ENCODE measurements around the gene PPM1J.

PPM1J gene

GRCh38 chr1:112702420-112703261 lies 12.5 kb downstream of the PPM1J start:
- Mint-ChIP-seq H3K27ac (peak overlapping the region in 1 of 2 donors; percentile 4), H3K4me3 (no peak overlapping the region), H3K27me3 (peaks cover 4% of the 10 kb centered on the region), H3K9me3 (no peaks in the 10 kb centered on the region), H3K4me1 (peaks cover 80% of the 10 kb centered on the region)
- DNase-seq (no peak), ATAC-seq (no peak)

GRCh38 chr1:112702067-112702395 lies 13.1 kb downstream of the PPM1J start:
- Mint-ChIP-seq H3K4me3 (peak overlapping the region in 1 of 2 donors; percentile 1), H3K4me1 (peaks cover 76% of the 10 kb centered on the region)
- ATAC-seq = no peak

DNA sequence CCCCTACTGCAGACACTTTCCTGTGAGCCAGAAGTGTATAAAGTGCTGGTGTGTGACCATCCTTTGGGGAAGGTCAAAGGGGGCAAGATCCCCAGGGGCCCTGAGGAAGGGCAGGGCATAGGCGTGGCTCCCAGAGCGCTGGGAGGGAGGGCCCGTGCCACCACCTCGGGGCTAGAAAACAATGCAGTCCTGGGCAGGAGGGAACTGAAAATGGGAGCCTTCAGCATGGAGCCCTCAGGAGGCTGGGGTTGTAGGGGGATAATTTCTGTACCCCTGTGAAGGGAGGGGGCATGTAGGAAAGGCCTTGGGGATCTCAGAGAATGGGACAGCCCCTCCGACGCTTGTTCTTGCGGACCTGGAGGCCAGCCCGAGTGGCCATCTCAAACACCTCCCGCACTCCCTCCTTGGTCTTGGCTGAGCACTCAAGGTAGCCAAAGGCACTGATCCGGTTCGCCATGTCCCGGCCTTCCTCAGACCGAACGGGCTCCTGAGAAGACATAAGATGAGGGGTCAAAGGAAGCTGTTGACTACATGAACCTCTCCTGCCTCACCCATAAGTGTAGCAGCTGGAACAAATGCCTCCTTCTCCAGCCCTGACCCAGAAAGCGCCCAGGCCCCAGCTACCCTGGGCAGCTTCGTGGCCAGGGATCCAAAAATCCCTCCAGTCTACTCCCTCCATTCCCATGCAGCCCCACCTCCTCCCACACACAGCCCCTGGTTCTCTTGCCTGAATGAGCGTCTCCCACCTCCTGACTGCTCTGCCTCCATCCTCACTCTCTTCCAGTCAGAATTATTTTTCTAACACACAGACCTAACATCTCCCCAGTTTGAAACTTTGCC lies 13.7 kb downstream of the PPM1J start:
- no peak for DNase-seq
- peaks cover 74% of the 10 kb centered on the region for H3K4me1 Mint-ChIP-seq
- no peaks in the 10 kb centered on the region for H3K27me3 Mint-ChIP-seq
- no peaks in the 10 kb centered on the region for H3K9me3 Mint-ChIP-seq
- peak overlapping the region; percentile 38 to 57 for H3K4me3 Mint-ChIP-seq
- no peak for ATAC-seq
- peak overlapping the region; percentile 87 to 93 for H3K27ac Mint-ChIP-seq

More at GRCh38 chr1:112702067-112702395, 13.1 kb downstream of the PPM1J start:
- Mint-ChIP-seq H3K27me3 (no peaks in the 10 kb centered on the region), H3K9me3 (no peaks in the 10 kb centered on the region), H3K27ac (peak overlapping the region; percentile 64 to 87)
- DNase-seq = no peak

GRCh38 chr1:112700290-112701226 lies 14.6 kb downstream of the PPM1J start:
- Mint-ChIP-seq H3K4me3 (peak overlapping the region; percentile 44 to 57), H3K9me3 (no peaks in the 10 kb centered on the region), H3K27ac (peak overlapping the region; percentile 81 to 93), H3K4me1 (peaks cover 65% of the 10 kb centered on the region), H3K27me3 (no peaks in the 10 kb centered on the region)
- ATAC-seq (peak; percentile 40), DNase-seq (peak; percentile 69 to 74)

GRCh38 chr1:112699425-112700144 lies 15.5 kb downstream of the PPM1J start:
- ATAC-seq (no peak), DNase-seq (no peak)
- Mint-ChIP-seq H3K27me3 (no peaks in the 10 kb centered on the region), H3K27ac (peak overlapping the region; percentile 45 to 84), H3K4me1 (peaks cover 55% of the 10 kb centered on the region), H3K9me3 (no peaks in the 10 kb centered on the region), H3K4me3 (peak overlapping the region in 1 of 2 donors; percentile 44)

DNA sequence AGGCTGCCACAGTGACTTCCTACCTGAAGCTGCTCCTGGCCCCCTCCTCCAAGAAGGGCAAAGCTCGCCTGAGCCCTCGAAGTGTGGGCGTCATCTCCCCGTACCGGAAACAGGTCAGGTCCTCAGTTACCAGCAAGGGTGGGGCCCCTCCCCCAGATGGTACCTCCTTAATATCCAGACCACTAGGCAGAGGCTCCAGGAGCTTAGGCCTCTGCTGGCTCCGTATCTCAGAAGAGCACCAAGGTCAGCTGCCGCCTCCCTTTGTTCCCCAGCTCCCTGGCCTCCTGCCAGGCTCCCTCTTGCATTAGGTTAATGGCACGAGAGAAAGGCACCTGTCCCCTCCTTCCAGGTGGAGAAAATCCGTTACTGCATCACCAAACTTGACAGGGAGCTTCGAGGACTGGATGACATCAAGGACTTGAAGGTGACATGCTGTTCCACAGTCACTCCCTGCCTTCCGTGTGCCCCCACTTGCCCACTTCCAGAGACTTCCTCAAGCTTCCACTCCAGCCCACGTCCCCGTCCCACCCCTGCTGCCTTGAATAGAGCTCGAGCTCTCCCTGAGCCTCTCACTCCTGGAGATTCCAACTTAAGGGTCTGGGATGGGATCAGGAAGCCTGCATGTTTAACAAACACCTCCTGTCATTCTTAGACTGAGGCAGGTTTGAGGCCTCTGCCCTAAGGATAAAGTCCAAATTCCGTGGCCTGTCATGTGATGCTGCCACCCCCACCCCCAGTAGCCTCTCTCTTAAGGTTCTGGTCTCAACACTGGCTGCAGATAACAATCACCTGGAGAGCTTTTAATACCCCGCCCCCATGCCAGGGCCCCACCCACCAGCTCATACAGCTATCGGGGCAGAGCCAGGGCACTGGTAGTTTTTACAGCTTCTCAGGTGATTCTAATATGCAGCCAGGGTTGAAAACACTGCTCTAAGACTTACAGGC lies 16.5 kb downstream of the PPM1J start:
- Mint-ChIP-seq H3K27ac (no peak overlapping the region), H3K4me3 (no peak overlapping the region), H3K27me3 (no peaks in the 10 kb centered on the region), H3K9me3 (no peaks in the 10 kb centered on the region), H3K4me1 (peaks cover 46% of the 10 kb centered on the region)
- DNase-seq (no peak), ATAC-seq (no peak)

DNA sequence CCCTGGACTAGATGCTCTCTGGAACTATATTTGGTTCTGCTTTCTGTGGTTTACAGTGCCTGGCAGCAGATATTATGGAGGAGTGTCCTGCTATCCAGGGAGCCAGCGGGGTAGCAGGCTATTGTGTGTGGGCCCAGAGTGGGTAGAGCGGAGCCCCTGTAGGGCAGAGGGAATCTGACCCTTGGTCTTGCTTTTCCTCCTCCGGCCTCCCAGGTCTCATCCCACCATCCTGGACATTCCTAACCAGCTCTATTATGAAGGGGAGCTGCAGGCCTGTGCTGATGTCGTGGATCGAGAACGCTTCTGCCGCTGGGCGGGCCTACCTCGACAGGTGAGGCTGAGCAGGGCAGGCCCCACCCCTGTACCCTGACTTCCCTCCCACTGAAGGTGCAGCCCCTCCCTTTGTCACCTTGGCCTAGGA lies 17.3 kb downstream of the PPM1J start:
- Mint-ChIP-seq H3K4me1 (peaks cover 37% of the 10 kb centered on the region), H3K9me3 (no peaks in the 10 kb centered on the region), H3K4me3 (no peak overlapping the region), H3K27me3 (no peaks in the 10 kb centered on the region), H3K27ac (no peak overlapping the region)
- no peak for ATAC-seq
- DNase-seq = no peak

DNA sequence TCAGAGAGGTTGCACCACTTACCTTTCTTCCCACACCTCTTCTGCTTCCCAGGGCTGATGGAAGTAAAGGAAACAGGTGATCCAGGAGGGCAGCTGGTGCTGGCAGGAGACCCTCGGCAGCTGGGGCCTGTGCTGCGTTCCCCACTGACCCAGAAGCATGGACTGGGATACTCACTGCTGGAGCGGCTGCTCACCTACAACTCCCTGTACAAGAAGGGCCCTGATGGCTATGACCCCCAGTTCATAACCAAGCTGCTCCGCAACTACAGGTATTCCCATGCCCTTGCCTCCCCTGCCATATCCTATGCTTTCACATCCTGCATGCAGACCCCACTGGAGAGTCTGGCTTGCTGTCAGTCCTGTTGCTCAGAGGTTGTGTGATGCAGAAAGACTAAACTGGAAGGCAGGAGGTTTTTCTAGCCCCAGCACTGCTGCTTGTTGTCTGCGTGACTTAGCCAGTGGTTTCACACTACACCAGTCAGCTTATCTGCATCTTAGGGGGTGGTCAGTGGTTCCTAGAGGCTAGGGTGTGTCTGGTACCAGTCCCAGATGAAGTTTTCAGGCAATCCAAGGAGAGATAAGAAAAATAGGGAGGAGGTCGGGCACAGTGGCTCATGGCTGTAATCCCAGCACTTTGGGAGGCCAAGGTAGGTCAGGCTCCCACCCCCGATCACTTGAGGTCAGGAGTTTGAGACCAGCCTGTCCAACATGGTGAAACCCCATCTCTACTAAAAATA lies 18.4 kb downstream of the PPM1J start:
- H3K4me1 Mint-ChIP-seq = peaks cover 27% of the 10 kb centered on the region
- ATAC-seq (no peak), DNase-seq (no peak)
- H3K4me3 Mint-ChIP-seq = no peak overlapping the region
- no peaks in the 10 kb centered on the region for H3K9me3 Mint-ChIP-seq
- no peak overlapping the region for H3K27ac Mint-ChIP-seq
- H3K27me3 Mint-ChIP-seq = no peaks in the 10 kb centered on the region

DNA sequence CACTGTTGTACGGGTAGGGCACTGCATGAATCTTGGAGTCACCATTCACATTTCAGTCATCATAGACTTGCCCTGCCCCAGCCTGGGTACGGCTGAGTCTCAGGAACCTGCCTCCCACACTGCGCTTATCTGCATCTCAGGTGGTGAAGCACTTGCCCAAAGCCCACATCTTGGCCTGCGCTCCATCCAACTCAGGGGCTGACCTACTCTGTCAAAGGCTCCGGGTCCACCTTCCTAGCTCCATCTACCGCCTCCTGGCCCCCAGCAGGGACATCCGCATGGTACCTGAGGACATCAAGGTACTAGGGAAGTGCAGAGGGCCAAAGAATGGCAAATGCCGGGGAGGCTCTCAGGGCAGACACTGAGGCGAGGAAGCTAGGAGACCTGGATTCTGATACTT lies 19.9 kb downstream of the PPM1J start:
- DNase-seq = no peak
- no peaks in the 10 kb centered on the region for H3K27me3 Mint-ChIP-seq
- no peak overlapping the region for H3K4me3 Mint-ChIP-seq
- no peak for ATAC-seq
- no peaks in the 10 kb centered on the region for H3K9me3 Mint-ChIP-seq
- no peak overlapping the region for H3K27ac Mint-ChIP-seq
- H3K4me1 Mint-ChIP-seq = peaks cover 12% of the 10 kb centered on the region

DNA sequence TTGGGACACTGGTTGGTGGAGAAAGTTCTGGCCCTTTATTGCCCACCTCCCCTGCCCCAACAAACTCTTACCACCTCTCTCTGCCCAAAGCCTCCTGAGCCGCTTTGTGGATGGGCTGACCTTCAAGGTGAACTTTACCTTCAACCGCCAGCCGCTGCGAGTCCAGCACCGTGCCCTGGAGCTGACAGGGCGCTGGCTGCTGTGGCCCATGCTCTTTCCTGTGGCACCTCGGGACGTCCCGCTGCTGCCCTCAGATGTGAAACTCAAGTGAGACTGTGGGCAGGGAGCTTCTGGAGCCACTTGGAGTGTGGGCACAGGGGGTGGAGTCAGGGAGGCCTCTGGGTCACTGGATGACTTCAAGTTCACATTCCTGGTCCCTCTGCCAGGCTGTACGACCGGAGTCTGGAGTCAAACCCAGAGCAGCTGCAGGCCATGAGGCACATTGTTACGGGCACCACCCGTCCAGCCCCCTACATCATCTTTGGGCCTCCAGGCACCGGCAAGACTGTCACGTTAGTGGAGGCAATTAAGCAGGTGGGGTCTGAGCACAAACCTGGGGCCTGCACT lies 20.7 kb downstream of the PPM1J start:
- Mint-ChIP-seq H3K27ac (no peak overlapping the region), H3K9me3 (no peaks in the 10 kb centered on the region), H3K4me3 (no peak overlapping the region), H3K4me1 (peaks cover 4% of the 10 kb centered on the region), H3K27me3 (no peaks in the 10 kb centered on the region)
- ATAC-seq (no peak), DNase-seq (no peak)

DNA sequence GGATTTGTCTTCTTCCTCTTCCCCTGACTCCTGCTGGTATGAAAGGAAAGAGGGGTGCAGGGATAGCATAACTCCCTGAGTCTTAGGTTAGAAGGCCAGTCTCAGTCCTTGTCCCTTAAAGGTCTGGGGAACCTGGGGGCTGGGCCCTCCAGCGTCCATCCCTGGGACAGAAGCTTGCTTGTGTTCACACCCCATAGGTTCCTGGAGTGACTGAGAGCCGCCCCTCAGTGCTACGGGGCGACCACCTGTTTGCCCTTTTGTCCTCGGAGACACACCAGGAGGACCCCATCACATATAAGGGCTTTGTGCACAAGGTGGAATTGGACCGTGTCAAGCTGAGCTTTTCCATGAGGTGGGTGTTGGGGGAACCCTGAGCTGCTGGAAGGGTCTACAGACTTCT lies 21.3 kb downstream of the PPM1J start:
- H3K9me3 Mint-ChIP-seq = no peaks in the 10 kb centered on the region
- no peak overlapping the region for H3K27ac Mint-ChIP-seq
- ATAC-seq (no peak), DNase-seq (no peak)
- no peaks in the 10 kb centered on the region for H3K27me3 Mint-ChIP-seq
- no peaks in the 10 kb centered on the region for H3K4me1 Mint-ChIP-seq
- no peak overlapping the region for H3K4me3 Mint-ChIP-seq

- Mint-ChIP-seq H3K27ac (no peak overlapping the region), H3K27me3 (no peaks in the 10 kb centered on the region), H3K9me3 (no peaks in the 10 kb centered on the region), H3K4me1 (peaks cover 3% of the 10 kb centered on the region), H3K4me3 (no peak overlapping the region)
- DNase-seq (no peak), ATAC-seq (no peak)
Observed at GRCh38 chr1:112692681-112693080, 22.5 kb downstream of the PPM1J start.

DNA sequence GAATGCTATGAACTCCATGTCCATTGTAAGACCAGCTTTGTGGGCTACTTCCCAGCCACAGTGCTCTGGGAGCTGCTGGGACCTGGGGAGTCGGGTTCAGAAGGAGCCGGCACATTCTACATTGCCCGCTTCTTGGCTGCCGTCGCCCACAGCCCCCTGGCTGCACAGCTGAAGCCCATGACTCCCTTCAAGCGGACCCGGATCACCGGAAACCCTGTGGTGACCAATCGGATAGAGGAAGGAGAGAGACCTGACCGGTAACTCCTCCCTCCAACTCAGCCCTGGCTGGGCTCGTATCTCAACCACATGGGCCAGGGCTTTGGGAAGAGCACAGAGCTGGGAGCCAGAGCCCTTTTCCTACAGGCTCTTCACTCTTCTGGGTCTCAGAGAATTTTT lies 25.3 kb downstream of the PPM1J start:
- DNase-seq (no peak), ATAC-seq (no peak)
- Mint-ChIP-seq H3K4me3 (no peak overlapping the region), H3K4me1 (peaks cover 7% of the 10 kb centered on the region), H3K27ac (no peak overlapping the region), H3K27me3 (no peaks in the 10 kb centered on the region), H3K9me3 (no peaks in the 10 kb centered on the region)

Measured in stimulated activated naive CD8-positive, alpha-beta T cell treated with anti-CD3 and anti-CD28 coated beads, Interleukin-15, amount 100 ng/mL, for 72 hours (primary cell).